Measurements from ENCODE around the gene BORCS5.
A peak's percentile ranks its signal among the peaks of the same experiment; 100 is the strongest.

The BORCS5 gene

GRCh38 chr12:12353276-12353675 lies 3.6 kb upstream of the BORCS5 start:
- DNase-seq (ENCODE audit: low read depth in 2 of 3, low spot score in 2 of 3) = no peak

GRCh38 chr12:12353807-12354206 lies 3.1 kb upstream of the BORCS5 start:
- no peak for DNase-seq (ENCODE audit: low read depth in 2 of 3, low spot score in 2 of 3)

- DNase-seq (ENCODE audit: low read depth in 2 of 3, low spot score in 2 of 3) = no peak
These were observed 397 bp upstream of the BORCS5 start for GRCh38 chr12:12356467-12356895.

GRCh38 chr12:12357719-12358461 lies 1.0 kb downstream of the BORCS5 start:
- no peak for DNase-seq (ENCODE audit: low read depth in 2 of 3, low spot score in 2 of 3)

GRCh38 chr12:12358528-12358927 lies 1.6 kb downstream of the BORCS5 start:
- no peak for DNase-seq (ENCODE audit: low read depth in 2 of 3, low spot score in 2 of 3)

GRCh38 chr12:12364787-12365445 lies 8.0 kb downstream of the BORCS5 start:
- DNase-seq (ENCODE audit: low read depth in 2 of 3, low spot score in 2 of 3) = no peak

GRCh38 chr12:12365446-12365802 lies 8.5 kb downstream of the BORCS5 start:
- DNase-seq (ENCODE audit: low read depth in 2 of 3, low spot score in 2 of 3) = no peak

GRCh38 chr12:12365931-12366431 lies 9.1 kb downstream of the BORCS5 start:
- DNase-seq (ENCODE audit: low read depth in 2 of 3, low spot score in 2 of 3) = no peak

- no peak for DNase-seq (ENCODE audit: low read depth in 2 of 3, low spot score in 2 of 3)
These were observed 10.0 kb downstream of the BORCS5 start for GRCh38 chr12:12366701-12367481.

- DNase-seq (ENCODE audit: low read depth in 2 of 3, low spot score in 2 of 3) = no peak
These were observed 10.7 kb downstream of the BORCS5 start for GRCh38 chr12:12367482-12367998.

- no peak for DNase-seq (ENCODE audit: low read depth in 2 of 3, low spot score in 2 of 3)
These were observed 16.3 kb downstream of the BORCS5 start for GRCh38 chr12:12372946-12373722.

- no peak for DNase-seq (ENCODE audit: low read depth in 2 of 3, low spot score in 2 of 3)
These were observed 20.0 kb downstream of the BORCS5 start for GRCh38 chr12:12376646-12377448.

- DNase-seq (ENCODE audit: low read depth in 2 of 3, low spot score in 2 of 3) = no peak
These were observed 21.7 kb downstream of the BORCS5 start for GRCh38 chr12:12378616-12379015.

- DNase-seq (ENCODE audit: low read depth in 2 of 3, low spot score in 2 of 3) = no peak
These were observed 23.2 kb downstream of the BORCS5 start for GRCh38 chr12:12379831-12380730.

GRCh38 chr12:12380949-12381593 lies 24.2 kb downstream of the BORCS5 start:
- no peak for DNase-seq (ENCODE audit: low read depth in 2 of 3, low spot score in 2 of 3)

GRCh38 chr12:12381982-12382381 lies 25.1 kb downstream of the BORCS5 start:
- no peak for DNase-seq (ENCODE audit: low read depth in 2 of 3, low spot score in 2 of 3)

GRCh38 chr12:12384571-12385340 lies 27.9 kb downstream of the BORCS5 start:
- DNase-seq (ENCODE audit: low read depth in 2 of 3, low spot score in 2 of 3) = peak in 1 of 3 experiments; percentile 19

- no peak for DNase-seq (ENCODE audit: low read depth in 2 of 3, low spot score in 2 of 3)
These were observed 30.6 kb downstream of the BORCS5 start for GRCh38 chr12:12387501-12387900.
